Measurements from ENCODE around the gene EFHC1.

- TF ChIP-seq CTCF (IDR thresholded peaks at IDR 0.05; ENCODE audit: poor library complexity) (no peak), EZH2 (IDR thresholded peaks at IDR 0.05; ENCODE audit: borderline replicate concordance) (no peak)
Observed at GRCh38 chr6:52503851-52504781, 84.0 kb downstream of the EFHC1 start.
